GM18870 (cell line): ENCODE measurements around the gene ZNF549.
A peak's percentile ranks its signal among the peaks of the same experiment; 100 is the strongest.
"Not testable (repeated sequence)": the region's sequence is repeated elsewhere in the genome, so short reads cannot be mapped to it uniquely, and the experiment has no call there.

Experiments used
- ATAC-seq: cut with Tn5 transposase; IDR thresholded peaks from one replicate; pipeline ENCODE4 v1.9.1; 2021; ENCODE audit warnings: moderate library complexity; ENCODE audit not compliant: unreplicated experiment

The ZNF549 gene

DNA sequence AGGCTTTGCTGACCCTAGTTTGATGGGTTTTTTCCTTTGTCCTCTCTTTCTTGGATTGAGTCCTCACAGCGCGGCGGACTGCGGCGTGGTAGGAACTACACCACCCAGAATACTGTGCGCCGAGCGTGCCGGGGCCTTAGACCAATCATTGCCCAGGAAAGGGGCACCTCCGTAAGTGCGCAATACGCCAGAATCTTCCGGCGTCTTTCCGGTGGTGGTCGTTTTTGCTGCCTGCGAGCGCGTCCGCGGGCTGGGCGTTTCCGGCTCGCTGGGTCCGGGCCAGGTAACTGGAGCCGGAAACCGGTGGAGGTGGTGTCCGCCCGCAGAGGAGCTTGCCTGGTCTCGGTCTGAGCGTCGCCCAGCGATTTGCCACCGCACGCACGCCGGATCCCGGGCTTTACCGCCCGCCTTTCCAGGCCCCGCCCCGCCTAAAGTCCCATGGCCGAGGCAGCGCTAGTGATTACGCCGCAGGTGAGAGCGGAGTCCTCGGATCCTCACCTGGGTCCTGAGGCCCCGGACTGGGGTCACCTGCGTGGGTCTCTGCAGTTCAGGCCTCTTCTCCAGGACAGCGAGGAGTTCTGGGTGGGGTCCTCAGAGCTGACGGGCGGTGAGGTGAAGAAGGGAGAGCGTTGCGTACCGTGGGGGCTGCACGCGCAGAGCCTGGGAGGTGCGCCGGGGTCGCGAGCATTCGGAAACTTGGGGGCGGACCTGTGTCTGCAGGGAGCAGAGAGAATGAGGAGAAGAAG is at the start of gene ZNF549:
Gene ZNF549, plus strand, starts transcription at position 221 of the 746 bp plus-strand sequence. Its CDS starts 218 bp downstream, at position 439.
- peak; percentile 97 for ATAC-seq

DNA sequence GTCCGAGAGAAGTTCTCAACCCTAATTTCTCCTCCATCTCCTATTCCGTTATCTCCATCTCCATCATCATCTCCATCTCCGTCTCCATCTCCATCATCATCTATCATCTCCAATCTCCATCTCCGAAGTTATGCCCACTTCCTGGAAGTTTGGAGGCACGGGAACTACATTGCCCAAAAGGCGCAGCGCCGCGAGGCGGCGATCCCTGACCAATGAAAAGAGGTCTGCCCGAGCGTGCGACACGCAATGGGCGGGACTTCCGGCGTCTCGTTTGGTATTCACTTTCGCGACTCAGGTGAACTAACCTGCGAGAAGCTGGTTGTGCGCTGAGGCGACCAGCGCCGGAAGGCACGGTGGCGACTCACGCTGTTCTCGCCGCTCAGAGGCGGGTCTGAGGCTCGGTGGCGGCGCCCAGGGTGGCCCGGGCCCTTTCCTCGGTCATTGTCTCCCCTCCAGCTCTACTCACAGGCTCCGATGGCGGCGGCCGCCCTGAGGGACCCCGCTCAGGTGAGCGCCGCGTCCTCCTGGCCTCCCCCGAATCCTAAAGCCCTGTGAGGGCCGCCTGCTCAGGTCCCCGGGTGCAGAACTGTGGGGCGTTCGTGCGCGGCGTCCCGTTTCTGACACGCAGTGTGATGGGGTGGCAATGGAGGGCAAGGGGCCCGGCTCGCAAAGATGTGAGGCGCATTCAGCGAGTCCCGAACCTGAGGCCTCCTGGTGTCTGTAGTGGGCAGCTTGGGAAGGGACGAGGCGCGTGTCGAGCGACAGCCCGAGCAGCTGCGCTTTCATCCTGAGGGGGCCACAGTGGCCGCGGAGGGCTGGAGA is 39.5 kb upstream of the ZNF549 start, which contains the start of gene ZNF419:
Gene ZNF419, plus strand, starts transcription at position 274 of the 822 bp plus-strand sequence. Its CDS starts 201 bp downstream, at position 475.
- ATAC-seq = peak; percentile 81

DNA sequence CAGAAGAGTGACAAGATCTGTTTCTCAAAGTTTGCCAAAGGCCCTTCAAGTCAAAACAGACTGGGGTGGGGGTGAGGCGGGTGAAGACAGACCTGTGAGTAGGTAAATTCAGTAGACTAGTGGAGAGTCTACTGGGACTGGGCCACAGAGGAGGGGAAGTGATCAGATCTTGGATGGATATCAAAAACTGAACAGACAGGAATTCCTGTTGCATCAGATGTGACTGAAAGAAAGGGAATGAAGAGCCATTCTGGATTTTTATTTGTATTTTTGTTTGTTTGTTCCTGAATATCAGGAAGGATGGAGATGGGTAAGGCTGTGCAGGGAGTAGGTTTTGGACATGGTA is 38.9 kb upstream of the ZNF549 start:
- ATAC-seq = not testable (repeated sequence)

DNA sequence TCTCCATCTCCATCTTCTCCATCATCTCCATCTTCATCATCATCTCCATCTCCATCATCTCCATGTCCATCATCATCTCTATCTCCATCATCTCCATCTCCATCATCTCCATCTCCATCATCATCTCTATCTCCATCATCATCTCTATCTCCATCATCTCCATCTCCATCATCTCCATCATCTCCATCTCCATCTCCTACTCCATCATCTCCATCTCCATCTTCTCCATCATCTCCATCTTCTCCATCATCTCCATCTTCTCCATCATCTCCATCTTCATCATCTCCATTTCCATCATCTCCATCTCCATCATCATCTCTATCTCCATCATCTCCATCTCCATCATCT is 27.9 kb upstream of the ZNF549 start:
- not testable (repeated sequence) for ATAC-seq

DNA sequence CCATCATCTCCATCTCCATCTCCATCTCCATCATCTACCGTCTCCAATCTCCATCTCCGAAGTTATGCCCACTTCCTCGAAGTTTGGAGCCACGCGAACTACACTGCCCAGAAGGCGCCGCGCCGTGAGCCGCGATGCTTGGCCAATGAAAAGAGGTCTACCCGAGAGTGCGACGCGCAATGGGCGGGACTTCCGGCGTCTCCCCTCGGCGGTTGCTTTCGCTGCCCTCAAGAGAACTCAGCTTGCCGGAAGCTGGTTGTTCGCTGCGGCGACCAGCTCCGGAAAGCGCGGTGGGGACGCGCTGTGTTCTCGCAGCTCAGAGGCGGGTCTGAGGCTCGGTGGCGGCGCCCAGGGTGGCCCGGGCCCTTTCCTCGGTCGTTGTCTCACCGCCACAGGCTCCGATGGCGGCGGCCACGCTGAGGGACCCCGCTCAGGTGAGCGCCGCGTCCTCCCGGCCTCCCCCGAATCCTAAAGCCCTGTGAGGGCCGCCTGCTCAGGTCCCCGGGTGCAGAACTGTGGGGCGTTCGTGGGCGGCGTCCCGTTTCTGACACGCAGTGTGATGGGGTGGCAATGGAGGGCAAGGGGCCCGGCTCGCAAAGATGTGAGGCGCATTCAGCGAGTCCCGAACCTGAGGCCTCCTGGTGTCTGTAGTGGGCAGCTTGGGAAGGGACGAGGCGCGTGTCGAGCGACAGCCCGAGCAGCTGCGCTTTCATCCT is 27.3 kb upstream of the ZNF549 start, which contains the start of gene ZNF773:
Gene ZNF773, plus strand, starts transcription at position 259 of the 716 bp plus-strand sequence. Its CDS starts 143 bp downstream, at position 402.
- peak; percentile 93 for ATAC-seq

DNA sequence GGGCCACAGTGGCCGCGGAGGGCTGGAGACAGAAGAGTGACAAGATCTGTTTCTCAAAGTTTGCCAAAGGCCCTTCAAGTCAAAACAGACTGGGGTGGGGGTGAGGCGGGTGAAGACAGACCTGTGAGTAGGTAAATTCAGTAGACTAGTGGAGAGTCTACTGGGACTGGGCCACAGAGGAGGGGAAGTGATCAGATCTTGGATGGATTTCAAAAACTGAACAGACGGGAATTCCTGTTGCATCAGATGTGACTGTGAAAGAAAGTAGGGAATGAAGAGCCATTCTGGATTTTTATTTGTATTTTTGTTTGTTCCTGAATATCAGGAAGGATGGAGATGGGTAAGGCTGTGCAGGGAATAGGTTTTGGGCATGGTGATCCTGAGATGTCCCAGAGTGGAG is 26.8 kb upstream of the ZNF549 start:
- ATAC-seq = not testable (repeated sequence)

DNA sequence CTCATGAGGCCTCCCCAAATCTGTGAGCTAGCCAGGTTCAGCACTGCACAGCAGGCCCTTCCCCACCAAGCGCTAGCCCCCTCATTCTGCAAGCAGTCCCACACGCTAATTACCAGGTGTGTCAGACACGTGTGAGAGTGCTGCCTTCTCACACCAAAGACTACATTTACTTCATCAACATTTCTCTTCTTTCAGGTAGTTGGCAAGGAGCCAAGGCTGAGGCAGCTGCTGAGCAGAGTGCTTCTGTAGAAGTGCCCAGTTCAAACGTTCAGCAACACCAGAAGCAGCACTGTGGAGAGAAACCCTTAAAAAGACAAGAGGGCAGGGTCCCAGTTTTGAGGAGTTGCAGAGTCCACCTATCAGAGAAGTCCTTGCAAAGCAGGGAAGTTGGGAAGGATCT is 21.0 kb upstream of the ZNF549 start:
- no peak for ATAC-seq

DNA sequence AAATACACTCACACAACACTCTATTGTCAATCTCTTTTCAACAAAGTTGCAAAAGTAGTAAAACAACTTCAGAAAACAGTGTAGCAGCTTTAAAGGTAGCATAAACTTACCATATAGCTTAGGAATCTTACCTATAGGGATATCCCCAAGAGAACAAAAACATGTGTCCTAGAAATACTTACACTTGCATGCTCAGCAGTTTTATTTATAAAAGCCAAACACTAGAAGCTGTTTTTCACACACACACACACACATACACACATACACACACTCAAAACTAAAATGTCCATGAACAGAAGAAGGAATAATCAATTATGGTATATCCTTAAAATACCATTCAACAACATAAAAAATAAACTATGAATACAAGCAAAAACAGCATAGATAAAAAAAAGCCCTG is 15.7 kb upstream of the ZNF549 start:
- no peak for ATAC-seq

DNA sequence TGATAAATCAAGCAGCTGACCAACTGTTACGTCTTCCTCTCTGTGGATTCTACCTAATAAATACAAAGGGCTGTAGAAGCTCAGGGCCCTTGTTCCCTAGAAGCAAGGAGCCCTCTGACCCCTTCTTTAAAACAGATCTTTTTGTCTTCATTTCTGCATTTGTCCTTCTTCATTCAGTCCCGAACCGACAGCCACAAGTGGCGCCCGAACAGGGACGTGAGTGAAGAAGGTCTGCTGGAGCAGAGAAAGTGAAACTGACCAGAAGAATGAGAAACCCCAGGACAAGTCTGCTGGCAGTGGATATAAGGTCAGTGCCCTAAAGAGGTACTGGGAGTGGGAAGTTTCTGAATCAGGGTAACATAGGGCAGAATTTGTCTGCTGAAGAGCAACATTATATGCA is 14.3 kb upstream of the ZNF549 start:
- no peak for ATAC-seq

DNA sequence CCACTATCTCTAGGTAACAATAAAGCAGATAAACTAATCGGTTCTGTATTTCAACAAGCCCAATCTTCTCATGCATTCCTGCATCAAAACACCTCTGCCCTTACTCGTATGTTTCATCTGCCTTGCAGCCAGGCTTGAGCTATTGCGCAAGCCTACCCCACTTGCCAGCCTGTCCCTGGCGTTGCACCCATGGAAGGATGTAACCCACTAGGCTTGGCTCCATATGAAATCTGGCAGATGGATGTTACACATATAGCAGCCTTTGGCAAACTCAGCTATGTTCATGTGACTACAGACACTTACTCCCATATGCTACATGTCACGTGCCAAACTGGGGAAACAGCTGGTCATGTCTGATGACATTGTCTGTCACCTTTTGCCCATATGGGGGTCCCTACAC is 11.9 kb upstream of the ZNF549 start:
- ATAC-seq = no peak

DNA sequence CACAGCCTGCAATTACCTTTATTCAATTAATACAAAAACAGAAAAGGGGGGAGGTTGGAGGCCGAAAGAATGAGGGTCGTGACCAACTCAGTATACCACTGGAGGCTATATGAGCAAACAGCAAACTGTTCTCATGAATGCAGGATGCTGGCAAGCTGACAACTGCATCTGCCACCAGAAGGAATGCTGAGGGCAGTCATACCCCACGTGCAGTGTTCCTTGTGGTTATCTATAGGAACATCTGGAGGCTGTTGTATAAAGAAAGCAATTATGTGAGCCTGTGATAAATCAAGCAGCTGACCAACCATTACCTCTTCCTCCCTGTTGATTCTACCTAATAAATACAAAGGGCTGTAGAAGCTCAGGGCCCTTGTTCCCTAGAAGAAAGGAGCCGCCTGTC is 9.1 kb upstream of the ZNF549 start:
- not testable (repeated sequence) for ATAC-seq

DNA sequence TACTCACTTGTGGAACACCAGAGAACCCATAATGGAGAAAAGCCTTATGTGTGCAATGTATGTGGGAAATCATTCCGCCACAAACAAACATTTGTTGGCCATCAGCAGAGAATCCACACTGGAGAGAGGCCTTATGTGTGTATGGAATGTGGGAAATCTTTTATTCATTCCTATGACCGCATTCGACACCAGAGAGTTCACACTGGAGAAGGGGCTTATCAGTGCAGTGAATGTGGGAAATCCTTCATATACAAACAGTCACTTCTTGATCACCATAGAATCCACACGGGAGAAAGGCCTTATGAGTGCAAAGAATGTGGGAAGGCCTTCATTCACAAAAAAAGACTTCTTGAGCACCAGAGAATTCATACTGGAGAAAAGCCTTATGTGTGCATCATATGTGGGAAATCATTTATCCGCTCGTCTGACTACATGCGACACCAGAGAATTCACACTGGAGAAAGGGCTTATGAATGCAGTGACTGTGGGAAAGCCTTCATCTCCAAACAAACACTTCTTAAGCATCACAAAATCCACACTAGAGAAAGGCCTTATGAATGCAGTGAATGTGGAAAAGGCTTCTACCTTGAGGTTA is 10.9 kb downstream of the ZNF549 start:
- ATAC-seq = no peak

DNA sequence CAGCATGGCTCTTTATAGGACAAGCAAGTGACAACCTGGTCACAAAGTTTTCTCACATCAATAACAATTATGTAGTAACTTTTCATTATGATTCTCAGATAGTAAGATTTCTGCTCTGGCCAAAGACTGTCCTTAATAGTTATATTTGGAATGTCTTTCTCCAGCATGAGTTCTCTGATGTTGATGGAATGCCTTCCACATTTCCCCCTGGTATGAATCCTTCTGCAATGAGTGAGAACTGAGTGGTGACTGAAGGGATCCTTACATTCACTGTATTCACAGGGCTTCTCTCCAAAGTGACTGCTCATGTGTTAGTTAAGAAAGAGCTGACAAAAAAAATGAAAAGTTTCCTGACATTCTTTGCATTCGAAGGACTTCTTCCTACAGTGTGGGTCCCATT is 19.4 kb downstream of the ZNF549 start:
- ATAC-seq = no peak

DNA sequence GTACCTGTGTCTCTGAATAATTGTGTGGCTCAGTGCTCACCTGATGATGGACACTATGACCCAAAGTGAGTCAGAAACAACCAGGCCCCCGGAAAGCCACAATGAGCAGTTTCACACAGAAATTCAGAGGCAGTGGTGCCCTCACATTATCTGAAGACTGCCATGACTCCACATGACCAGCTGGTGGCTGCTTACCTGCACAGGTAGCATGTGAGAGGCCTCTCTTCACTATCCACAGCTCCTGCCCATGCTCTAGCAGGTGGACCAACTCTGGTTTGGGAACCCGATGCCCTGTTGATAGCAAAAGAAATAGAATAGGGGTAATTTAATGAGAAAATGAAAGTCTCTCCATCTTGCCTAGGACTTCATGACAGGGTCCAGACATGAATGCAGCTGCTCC is 25.3 kb downstream of the ZNF549 start:
- ATAC-seq = no peak

DNA sequence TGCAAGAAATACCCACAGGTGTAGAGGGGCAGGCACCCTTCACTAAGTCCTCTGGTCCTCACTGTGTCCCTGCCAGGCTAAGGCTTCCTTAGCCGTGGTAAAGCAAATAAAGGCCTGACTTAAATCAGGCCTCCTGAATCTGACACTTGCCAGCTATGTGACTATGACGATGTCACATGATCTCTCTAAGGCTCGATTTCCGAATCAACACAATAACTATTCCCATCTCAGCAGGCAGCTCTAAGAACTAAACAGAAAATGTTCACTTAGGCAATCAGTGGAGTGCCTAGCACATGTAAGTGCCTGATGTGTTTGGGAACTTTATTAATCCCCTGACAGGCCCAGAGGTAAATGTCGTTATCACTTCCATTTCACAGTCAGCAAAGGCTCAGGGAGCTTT is 30.5 kb downstream of the ZNF549 start:
- ATAC-seq = no peak

DNA sequence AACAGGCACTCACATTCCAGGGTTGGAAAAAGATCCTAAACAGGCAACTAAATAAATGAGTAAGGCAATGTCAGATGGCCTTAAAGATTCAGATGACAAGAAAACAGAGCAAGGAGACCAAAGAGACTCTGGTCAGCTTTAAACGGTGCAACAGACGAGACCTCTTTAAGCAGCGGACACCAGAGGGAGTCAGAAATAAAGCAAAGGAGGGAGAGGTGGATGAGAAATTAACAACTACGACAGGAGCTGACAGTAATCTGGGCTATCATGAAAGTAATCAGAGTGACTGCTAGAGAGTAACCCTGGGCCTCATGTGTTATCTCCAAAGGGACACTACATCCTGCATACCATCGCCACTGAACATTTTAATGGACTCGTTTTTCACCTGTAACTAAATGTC is 31.4 kb downstream of the ZNF549 start:
- no peak for ATAC-seq

DNA sequence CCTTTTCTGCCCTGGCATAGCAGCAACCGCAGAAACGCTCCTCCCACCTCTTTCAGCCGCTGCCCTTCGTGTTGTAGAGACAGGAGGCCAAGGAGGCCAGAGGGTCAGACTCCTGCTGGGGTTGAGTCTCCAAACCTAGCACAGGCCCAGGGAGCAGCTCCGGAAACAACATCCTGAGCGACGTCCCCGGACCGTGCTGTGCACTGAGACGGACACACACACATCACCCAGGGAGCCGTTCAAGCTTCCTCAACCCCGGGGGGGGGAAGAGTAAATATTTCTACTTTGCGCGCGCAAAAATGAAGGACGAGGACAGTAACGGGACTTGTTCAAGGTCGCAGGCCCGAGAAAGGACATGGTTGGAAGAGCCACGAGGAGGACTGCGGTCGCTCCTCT is 31.9 kb downstream of the ZNF549 start:
- ATAC-seq = no peak

DNA sequence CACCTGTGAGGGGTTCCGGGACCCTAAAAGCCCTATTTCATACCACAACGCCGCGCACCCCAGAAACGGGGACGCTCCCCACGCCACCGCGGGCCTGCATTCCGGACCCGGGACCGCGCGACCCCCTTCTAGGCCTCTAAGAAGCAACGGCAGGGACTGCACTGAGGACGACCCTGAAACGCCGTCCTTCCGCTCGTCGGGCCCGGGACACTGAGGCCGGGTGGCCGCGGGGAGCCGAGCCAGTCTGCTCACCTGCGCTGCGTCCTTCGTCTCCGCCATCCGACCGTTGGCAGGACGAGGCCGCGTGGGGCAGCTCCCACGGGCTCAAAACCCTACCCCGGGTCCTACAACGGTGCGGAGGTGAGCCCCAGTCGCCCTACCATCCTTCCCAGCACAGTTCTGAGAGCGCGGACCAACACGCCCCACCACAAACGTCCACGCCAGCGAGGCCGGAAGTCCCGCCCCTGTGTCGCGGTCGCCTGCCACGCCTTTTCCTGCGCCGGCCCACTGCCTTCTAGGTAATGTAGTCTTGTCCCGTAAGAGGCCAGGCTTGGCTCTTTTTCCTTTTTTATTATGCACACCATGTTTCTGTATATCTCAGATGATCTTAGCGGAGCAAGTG is 32.4 kb downstream of the ZNF549 start, which contains the start of gene ZNF550:
Gene ZNF550, minus strand, starts transcription at position 460 of the 622 bp plus-strand sequence. Its CDS starts 181 bp downstream, at position 279.
- peak; percentile 76 for ATAC-seq

DNA sequence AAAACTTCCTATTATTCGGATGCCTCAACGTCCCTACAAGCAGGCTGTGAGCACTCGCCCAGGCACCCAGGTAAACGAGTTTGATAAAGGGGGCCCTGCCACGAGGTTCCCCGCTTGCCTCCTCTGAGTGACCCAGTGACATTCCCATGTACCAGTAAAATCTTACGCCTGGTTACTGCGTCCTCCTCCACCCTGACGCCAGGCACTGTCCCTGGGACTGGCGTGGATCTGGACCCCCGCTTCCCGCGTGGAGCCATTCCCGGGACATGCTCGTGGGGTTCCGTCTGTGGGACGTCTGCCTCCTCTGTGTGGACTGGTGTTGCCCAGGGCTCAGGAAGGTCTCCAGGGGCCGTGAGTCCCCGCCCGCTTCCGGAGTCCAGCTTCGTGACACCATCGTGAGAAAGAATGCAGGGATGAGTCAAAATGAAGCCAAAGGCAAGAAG is 32.9 kb downstream of the ZNF549 start:
- ATAC-seq = peak; percentile 20

DNA sequence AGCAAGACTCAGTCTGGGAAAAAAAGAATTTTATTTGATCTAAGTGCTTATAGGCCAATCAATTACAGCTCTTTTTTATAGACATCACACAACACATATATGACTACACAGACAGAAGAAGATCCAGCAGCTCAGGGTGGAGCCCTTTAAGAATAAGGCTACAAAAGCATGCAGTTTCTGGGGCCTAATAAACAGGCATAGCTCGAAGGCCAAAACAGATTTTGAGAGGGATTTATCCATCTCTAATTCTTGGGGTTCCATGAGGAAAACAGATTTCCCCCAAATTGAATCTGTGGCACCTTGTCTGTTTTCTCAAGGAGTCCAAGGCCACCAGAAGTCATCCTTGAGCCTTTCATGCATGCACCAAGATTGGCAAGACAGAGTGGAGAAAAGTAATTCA is 36.4 kb downstream of the ZNF549 start:
- no peak for ATAC-seq
